Measurements from ENCODE around the gene NRSN1.

Gene NRSN1

DNA sequence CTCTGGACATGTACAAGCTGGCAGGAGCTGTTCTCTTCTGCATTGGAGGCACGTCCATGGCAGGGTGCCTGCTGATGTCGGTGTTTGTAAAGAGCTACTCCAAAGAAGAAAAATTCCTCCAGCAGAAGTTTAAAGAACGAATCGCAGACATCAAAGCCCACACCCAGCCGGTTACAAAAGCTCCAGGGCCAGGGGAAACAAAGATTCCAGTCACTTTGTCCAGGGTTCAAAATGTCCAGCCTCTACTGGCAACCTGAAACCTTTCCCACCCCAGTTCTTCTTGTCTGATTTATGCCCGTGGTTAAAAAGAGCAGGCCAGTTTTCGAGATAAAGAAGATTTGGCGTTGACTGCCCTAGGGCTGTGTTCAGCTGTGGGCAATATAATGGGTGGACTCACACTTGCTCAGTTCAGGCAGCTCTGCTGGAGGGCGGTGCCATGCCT, 19.7 kb downstream of the NRSN1 start:
- no peak for DNase-seq

DNA sequence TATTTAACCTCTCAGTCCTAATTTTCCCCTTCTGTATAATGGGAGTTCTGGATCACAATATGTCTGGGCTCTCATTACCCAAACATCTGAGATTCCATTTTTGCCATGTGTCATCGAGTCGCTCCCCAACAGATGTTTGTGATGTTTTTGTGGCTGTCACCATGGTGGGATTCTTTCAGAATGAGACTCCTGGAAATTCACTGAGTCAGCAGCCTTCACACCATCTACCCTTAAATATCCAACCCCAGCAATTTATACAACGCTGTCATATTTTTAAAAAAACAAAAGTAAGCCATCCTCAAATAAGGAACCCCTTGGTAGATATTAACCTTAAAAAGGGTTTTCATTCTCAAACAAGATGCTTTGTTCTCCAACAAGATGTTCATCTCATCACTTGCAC, 20.9 kb downstream of the NRSN1 start:
- DNase-seq = no peak

DNA sequence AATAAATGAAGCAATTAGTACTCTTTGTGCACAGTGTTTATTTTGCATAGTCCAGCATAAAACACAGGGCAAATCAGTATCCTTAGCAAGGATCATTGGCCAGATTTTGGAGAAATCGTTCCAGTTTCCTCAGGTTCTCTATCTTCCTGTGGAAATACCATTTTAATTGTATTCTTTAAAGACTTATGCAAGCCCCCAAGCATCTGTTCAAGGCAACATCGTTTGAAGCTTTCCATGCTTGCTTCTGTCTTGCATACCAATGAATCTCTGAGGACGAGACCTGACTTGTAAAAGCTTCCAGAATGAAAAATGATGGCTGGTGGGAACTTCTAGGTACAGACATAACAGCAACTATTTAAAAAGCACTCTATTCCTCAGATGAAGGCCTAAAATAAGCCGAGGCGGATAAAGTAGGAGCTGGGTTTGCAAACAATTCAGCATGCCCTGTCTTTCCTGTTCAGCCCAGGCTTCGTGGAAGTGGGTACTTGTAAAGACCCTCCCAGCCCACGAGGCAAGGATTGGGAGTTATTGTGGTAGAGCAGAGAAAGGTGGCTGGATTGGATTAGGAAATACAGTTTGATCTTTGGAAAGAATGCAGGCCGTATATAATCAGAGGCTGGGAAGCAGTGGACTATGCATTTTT, 21.6 kb downstream of the NRSN1 start:
- DNase-seq = no peak

DNA sequence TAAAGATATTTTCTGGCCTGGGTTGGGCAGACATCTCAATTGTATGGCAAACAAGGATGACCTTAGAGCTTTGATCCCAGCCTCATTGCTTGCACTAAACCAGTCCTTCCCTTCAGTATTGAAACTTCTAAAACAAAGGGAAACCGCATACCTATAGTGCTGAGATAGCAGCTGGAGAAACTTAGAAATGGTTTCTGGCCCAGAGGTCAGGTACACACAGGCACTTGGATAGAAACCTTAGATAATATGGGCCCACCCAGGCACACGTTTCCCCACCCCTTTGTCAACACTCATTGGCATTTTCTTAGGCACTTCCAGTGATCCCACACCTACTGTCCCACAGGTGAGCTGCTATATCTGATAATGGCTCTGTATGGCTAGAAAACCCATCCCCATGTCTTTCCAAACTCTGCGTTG, 22.1 kb downstream of the NRSN1 start:
- DNase-seq = no peak

DNA sequence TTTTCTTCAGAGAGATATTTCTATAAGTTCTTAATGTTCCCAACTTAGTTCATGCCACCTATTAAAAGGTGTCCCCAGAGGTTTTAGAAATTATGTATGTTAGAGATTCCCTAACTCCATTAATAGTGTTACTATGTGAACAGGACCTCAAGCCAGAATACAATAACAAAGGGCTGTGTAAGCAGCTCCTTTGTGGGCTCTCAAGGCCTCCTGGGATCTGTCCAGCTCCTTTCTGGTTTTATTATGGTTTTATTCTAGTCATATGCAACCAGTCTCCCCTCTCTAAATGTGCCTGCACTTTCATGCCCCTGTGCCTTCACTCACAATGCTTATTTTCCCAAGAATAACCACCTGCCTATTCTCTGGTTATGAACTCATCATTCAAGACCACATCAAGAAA, 22.7 kb downstream of the NRSN1 start:
- DNase-seq = no peak

DNA sequence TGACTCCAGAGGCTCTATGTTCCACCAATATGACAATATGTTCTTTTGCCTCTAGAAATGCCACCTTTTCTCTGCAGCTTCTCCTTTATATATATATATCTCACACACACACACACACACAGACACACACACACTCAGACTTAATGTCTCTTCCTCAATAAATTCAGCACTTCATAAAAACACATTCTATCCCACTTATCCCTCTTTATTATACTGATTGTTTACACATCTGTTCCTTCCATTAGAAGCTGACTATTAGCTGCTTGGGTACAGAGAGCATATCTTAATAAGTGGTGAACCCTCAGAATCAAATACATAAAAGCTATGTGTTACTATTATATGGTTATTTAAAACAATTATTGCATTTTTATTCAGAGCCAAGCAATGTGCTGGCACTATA, 23.3 kb downstream of the NRSN1 start:
- no peak for DNase-seq

DNA sequence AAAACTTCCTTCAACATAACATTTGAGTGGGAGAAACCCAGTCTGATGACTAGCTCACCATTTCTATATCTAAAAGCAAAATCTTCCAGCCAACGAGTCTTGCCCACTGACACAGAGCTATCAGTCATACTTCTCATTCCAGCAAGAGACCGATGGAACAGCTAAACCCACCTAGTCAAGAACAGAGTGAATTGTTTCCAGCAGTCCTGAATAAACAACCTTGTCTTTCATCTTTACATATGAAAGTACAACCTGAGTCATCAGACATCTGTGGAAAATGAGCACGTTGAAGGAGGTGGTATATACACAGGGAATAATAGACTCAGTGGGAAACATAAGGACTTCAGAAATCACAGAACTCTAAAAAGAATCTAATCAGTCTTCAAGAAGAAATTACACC, 23.8 kb downstream of the NRSN1 start:
- DNase-seq = no peak

DNA sequence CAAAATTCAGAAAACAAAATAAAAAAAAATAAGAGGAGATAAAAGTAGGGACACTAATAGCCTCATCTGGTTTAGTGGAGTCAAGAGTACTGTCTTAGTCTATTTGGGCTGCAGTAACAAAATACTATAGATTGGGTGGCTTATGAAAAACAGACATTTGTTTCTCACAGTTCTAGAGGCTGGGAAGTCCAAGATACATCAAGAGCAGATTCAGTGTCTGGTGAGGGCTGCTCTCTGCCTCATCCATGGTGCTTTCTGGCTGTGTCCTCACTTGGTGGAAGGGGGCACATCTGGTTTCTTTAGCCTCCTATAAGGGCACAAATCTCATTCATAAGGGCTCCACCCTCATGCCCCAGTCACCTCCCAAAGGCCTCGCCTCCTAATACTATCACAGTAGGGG, 26.0 kb downstream of the NRSN1 start:
- DNase-seq = no peak

DNA sequence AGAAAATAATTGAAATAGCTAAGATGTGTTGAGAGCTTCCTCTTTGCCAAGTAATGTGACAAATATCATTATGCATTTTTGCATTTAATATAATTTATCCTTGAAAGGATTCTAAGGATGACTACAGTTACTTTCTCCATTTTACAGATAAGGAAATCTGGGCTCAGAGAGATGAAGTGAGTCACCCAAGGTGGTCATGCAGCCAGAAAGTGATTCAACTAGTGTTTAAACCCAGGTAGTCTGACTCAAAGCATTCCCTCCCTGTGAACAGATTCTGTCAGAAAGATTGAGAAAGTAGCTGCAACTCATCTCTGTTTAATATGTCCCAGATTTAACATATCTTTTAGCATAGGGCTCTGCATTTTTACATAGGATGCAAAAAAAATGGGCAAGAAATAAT, 28.1 kb downstream of the NRSN1 start:
- DNase-seq = no peak

DNA sequence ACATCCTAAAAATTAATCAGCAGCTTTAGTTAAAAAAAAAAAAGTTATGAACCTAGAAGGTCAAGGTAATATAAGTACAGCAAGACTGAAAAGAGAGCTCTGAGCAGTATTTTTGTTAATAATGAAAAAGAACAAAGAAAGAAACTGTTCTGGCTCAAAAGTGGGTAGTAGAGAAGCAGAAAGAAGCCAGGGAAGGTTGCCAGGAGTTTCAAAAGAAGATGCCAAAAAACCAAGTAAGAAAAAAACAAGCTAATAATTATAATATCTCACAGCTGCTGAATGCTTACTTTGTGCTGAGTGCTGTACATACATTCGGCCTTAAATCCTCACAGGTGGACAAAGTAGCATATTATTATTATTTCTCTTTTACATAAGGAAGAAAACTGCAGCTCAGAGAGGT, 31.9 kb downstream of the NRSN1 start:
- no peak for DNase-seq

DNA sequence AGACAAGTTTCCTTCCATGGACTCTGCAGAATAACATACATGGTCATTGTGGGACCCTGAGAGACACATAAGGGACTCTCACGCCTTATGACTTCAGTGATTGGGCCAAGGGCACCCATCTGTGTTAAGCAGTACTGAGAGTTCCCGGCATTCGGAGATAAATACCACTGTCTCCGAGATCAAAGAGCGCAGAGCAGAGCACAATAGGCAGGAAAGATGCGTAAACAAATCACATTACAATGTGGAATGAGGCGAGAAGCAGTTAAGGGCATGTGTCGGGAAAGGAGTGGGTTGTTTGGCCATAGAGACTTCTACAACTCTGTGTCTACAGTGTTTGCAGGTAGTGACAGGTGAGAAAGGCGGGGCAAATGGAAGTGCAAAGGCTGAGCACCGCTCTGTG, 57.6 kb downstream of the NRSN1 start:
- no peak for DNase-seq

DNA sequence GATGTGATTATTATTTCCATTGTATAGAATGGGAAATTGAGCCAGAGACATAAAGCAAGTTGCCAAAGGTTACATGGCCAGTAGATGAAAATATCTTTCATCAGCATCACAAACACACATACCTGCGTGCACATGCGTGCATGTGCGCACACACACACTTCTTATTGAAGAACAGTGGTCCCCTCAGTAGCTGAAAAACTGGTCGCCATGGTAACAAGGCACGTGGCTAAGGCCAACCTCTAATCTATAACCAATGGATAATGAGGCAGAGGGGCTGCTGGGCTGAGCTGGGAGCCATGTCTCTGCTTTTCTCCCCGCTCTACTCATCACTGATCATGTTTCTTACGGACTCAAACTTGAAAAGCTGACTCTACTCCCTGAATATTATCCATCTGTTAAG, 60.3 kb downstream of the NRSN1 start:
- DNase-seq = no peak

DNA sequence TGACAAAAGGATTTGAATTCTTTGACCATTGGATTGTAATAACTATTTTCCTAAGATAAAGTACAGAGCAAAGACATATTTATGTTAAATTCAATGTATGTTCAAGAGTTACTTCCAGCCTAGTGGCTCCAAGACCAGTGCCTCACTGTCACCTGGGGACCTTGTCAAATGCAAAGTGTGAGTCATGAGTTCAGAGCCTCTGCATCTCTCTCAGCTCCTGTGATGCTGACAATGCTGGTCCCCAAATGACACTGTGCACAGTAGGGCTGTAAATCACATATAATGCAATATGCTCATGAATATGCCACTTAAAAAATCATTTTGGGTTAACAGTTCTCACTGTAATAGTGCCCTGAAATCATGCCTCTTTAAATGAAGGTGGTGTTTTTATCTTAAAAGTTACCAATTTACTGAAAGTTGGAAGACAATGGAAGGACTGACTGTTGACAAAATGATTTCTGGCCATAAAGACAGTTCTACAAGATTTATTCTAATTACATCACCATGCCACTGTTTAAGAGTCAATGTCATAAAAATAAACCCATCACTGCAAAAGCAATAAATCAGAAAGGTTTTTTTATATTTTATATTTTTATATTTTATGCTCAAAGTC, 62.1 kb downstream of the NRSN1 start:
- no peak for DNase-seq

DNA sequence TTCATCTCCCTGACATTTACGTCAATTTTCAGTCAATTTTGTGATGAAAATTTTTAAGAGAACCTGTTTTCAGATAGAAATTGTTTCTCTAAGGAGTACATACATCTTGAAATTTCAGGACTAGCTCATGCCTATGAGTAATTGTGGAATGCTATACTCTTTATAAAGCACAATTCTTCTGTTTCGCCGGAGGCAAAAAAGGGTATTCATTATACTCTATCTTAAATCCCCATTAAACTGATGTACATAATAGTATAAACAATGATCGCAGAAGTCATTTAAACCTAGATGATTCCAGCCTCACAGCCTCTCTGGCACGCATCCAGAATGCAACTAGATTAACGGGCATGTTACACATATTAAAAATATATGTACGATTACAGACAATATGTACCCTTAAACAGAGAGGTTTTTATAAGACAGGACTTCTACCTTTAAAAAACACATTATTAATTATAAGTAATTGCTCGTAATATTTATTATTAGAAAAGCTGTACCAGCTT, 62.6 kb downstream of the NRSN1 start:
- DNase-seq = no peak

DNA sequence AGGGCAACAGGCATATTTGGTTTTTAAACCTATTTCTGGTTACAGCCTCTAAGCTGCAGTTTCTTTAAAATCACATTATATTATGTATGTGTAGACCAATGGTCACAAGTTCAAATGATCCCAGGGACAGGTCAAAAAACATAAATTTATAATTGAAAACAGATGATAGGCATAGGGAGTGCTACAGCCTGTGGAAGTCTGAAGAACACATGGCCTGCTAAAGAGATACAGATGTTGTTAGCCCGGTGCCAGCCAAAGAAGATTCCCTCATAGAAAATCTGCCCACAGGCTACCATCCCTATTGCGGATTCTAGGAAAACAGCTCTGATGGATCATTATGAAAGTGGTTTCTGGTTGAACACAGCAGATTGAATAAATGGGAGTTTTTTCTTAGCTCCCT, 65.3 kb downstream of the NRSN1 start:
- no peak for DNase-seq

DNA sequence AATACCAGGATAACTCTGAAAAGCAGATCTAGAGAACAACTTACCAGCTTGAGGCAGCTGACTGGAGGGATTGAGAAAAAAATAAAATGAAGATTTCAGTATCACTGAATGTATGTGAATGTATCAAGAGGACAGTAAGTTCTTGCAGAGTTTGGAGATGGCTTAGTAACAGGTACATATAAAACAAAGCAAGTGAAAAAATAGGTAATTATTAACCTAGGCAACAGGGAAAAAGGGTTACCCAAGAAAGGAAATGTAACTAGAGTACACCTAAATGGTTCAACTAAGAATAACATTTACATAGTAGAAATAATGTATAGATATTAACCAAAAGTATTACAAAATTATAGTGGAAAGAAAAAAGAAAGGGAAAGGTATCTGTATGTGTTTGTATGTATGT, 67.3 kb downstream of the NRSN1 start:
- no peak for DNase-seq

DNA sequence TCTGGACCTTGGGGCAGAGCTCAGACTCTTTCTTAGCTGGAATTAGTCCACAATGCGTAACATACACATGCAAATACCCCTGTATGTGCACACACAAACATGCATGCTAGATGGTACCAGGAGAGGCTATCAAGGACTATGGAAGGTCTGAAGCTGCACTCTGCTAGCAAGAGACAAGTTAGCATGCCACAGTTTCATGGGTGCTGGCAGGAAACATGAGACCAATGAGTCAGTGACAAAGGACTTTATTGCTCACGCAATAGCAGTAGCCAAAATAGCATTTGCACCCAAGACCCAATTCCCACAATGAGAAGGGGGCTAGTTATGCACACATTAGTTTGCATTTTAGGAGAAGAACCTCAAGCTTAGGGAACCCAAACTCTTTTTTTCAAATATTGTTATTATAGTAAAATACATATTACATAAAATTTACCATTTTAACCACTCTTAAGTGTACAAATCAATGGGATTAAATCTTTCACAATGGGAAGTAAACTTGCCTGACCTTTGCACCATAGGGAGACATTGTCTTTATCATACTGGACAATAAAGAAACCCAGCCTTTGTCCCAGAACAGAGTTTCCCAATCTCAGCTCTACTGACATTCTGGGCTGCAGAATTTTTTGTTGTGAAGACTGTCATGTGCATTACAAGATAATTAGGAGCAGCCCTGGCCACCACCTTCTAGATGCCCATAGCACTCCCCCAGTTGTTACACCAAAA, 69.1 kb downstream of the NRSN1 start:
- DNase-seq = no peak

DNA sequence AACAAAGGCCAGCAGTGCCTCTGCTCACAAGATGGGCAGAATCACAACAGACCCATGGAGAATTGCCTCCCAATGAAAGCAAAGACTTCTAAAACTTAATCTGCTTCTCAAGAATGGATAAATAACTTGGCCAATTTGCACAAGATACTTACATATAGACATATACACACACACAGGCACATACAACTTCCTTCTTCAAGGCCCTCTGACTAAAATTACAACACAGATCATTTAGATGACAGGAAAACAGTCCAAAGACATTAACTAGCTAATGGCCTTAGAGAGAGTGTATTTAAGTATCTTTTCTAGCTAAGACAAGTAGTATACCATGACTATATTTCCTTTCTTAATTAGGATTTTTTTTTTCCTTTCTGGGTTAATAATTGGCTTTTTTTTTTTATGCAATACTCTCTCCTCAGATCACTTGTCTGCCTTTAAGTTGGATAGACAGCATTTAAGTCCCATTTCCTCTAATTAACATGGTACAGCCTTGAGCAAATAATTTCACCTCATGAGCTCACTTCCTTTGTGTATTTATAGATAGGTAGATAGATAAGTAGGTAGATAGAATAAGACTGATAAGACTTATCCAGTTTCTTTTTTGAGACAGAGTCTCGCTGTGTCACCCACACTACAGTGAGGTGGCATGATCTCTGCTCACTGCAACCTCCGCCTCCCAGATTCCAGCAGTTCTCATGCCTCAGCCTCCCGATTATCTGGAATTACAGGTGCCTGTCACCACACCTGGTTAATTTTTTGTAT, 70.0 kb downstream of the NRSN1 start:
- no peak for DNase-seq

All from NCI-H1694 (cell line).